Transverse colon (tissue), 4 donors: ENCODE results near the gene NPTXR. TPM values are rescaled to one million over a fixed set of nuclear protein-coding genes. Genes with fewer than 3 reads are reported as not detected.

Experiments
- DNase-seq: peaks from one replicate; pipeline ENCODE4 v3.0.0-alpha.2; 2019
- H3K27ac ChIP-seq, 4 donors: fragments of 200-600 bp; sonication (generic); 2 replicates each; pipeline ENCODE4 v1.5.1; 2016 to 2018; ENCODE audit warnings: inconsistent platforms in 4 of 4
- H3K27me3 ChIP-seq: fragments of 200-600 bp; sonication (generic); 2 replicates; pipeline ENCODE4 v1.5.1; 2017; ENCODE audit warnings: inconsistent platforms
- H3K36me3 ChIP-seq, 4 donors: fragments of 200-600 bp; sonication (generic); 2 replicates each; pipeline ENCODE4 v1.5.1; 2017 to 2019; ENCODE audit warnings: inconsistent platforms in 4 of 4
- H3K4me1 ChIP-seq, 4 donors: fragments of 200-600 bp; sonication (generic); 2 replicates each; pipeline ENCODE4 v1.5.1; 2017 to 2020; ENCODE audit warnings: inconsistent platforms in 4 of 4
- H3K4me3 ChIP-seq, 4 donors: fragments of 200-600 bp; sonication (generic); 1 replicate in 1 of 4; 2 replicates in 3 of 4; pipeline versions ENCODE4 v1.5.1 to v1.6.1; 2017 to 2019; ENCODE audit warnings: inconsistent platforms in 4 of 4
- H3K9me3 ChIP-seq, 2 donors: fragments of 200-600 bp; sonication (generic); 2 replicates each; pipeline ENCODE4 v1.5.1; 2017 to 2019; ENCODE audit warnings: inconsistent platforms in 2 of 2
- EP300 ChIP-seq: sonication (generic); formaldehyde crosslinking; IDR thresholded peaks from one replicate; pipeline ENCODE4 v1.6.1; 2017; ENCODE audit warnings: antibody characterized with exemption, low read depth
- POLR2A ChIP-seq: fragments of 450-650 bp; IDR thresholded peaks from one replicate; pipeline ENCODE4 v1.6.1; 2016; ENCODE audit warnings: antibody characterized with exemption, mild to moderate bottlenecking, moderate library complexity
- POLR2AphosphoS5 ChIP-seq, 3 donors: sonication (generic); formaldehyde crosslinking; IDR thresholded peaks; one replicate each; pipeline ENCODE4 v1.6.1; 2016; ENCODE audit warnings: antibody characterized with exemption in 3 of 3
- WGBS, 2 donors: methylation state at CpG; one replicate each; pipeline ENCODE4 v1.1.5; 2018; ENCODE audit warnings: low coverage in 1 of 2; 5-methylcytosine and 5-hydroxymethylcytosine counted together
- in situ Hi-C, 4 donors: fragments of 200-750 bp; cut with MboI; loops; one replicate each; pipeline versions ENCODE4 v1.15.0 to v1.15.1; 2017; ENCODE audit warnings: low sequenced_read_pairs in 3 of 4, low pct_ligation_motif_present in 1 of 4, low pct_unique_long_range_greater_than_20kb in 1 of 4
- intact Hi-C: fragments of 100-400 bp; cut with DNase I; formaldehyde crosslinking; loops from one replicate; pipeline ENCODE4 v1.15.1; 2023; ENCODE audit warnings: low total_unique reads
- total RNA-seq, 4 donors: library from RNA; depleted of rRNA; stranded (reverse); fragments of >200 nt; gene quantifications; one replicate each; pipeline ENCODE4 v1.1.0, GENCODE V29; 2016
- TF ChIP-seq, protein P1 (sequence below), 5 experiments: fragments of 200-600 bp in 3 of 5; fragments of 450-650 bp in 2 of 5; sonication (generic) in 3 of 5; IDR thresholded peaks; 1 replicate in 2 of 5; 2 replicates in 3 of 5; pipeline ENCODE4 v1.5.1; 2016 to 2017; ENCODE audit warnings: antibody characterized with exemption in 5 of 5, inconsistent platforms in 3 of 5, mild to moderate bottlenecking in 2 of 5, moderate library complexity in 1 of 5

Gene NPTXR
- total RNA-seq, 4 donors from 2014 or later: 0.75 to 27.9 (median 1.8) TPM

DNA sequence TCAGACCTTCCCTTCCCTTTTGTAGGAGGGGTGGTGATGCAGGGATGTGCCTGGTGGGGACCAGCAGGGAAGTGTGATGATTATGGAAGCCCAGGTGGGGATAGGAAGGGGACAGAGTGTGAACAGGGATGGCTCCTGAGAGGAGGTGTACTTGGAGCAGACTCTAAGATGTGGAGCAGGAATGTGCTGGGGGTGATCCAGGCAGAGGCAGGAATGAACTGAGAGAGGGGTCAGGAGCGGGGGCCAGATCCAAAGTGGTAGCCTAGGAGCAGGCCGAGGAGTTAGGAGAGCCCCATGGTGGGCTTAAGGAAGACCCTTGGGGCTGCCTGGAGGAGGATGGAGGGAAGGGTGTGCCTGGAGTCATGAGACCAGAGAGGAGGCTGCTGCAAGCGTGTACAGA, 3.7 kb downstream of the NPTXR start:
- Histone ChIP-seq H3K9me3 (no peaks in the 10 kb centered on the region), H3K27ac (no peak overlapping the region), H3K4me1 (peaks cover 3 to 15% (median 11%) of the 10 kb centered on the region in 4 donors), H3K27me3 (peaks cover 44% of the 10 kb centered on the region), H3K36me3 (no peaks in the 10 kb centered on the region), H3K4me3 (no peak overlapping the region)
- intact Hi-C loops: loop anchor here (10.0 kb wide), 1 partner anchor 45 kb away; the partner anchor contains the start of gene DNAL4
- TF ChIP-seq POLR2AphosphoS5 (IDR thresholded peaks at IDR 0.05) (no peak), POLR2A (no peak), EP300 (no peak)
- TF ChIP-seq, protein P1, sequence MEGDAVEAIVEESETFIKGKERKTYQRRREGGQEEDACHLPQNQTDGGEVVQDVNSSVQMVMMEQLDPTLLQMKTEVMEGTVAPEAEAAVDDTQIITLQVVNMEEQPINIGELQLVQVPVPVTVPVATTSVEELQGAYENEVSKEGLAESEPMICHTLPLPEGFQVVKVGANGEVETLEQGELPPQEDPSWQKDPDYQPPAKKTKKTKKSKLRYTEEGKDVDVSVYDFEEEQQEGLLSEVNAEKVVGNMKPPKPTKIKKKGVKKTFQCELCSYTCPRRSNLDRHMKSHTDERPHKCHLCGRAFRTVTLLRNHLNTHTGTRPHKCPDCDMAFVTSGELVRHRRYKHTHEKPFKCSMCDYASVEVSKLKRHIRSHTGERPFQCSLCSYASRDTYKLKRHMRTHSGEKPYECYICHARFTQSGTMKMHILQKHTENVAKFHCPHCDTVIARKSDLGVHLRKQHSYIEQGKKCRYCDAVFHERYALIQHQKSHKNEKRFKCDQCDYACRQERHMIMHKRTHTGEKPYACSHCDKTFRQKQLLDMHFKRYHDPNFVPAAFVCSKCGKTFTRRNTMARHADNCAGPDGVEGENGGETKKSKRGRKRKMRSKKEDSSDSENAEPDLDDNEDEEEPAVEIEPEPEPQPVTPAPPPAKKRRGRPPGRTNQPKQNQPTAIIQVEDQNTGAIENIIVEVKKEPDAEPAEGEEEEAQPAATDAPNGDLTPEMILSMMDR (IDR thresholded peaks at IDR 0.05): no peak
- 84 to 89% methylated on average over 3 of the region's 3 CpGs for WGBS, 2 donors
- DNase-seq: no peak
- in situ Hi-C loops: no loop called here

GRCh38 chr22:38839686-38840085, 4.1 kb downstream of the NPTXR start:
- DNase-seq: no peak
- no peaks in the 10 kb centered on the region for H3K36me3 ChIP-seq
- peaks cover 3 to 15% (median 11%) of the 10 kb centered on the region in 4 donors for H3K4me1 ChIP-seq
- intact Hi-C loops (loop anchor here (10.0 kb wide), 1 partner anchor 45 kb away; the partner anchor contains the start of gene DNAL4), in situ Hi-C loops (no loop called here)
- TF ChIP-seq, protein P1 (IDR thresholded peaks at IDR 0.05): no peak
- no peak for TF ChIP-seq POLR2AphosphoS5 (IDR thresholded peaks at IDR 0.05)
- H3K4me3 ChIP-seq: no peak overlapping the region
- H3K9me3 ChIP-seq: no peaks in the 10 kb centered on the region
- 90 to 91% methylated on average over 1 of the region's 1 CpG for WGBS, 2 donors
- H3K27me3 ChIP-seq: peaks cover 39% of the 10 kb centered on the region
- no peak overlapping the region for H3K27ac ChIP-seq

- in situ Hi-C loops: no loop called here
- Histone ChIP-seq H3K9me3 (no peaks in the 10 kb centered on the region), H3K36me3 (no peaks in the 10 kb centered on the region), H3K27ac (no peak overlapping the region), H3K27me3 (peaks cover 23% of the 10 kb centered on the region), H3K4me1 (peaks cover 0 to 5% (median 1%) of the 10 kb centered on the region in 4 donors), H3K4me3 (no peak overlapping the region)
- intact Hi-C loops: no loop called here
- TF ChIP-seq, protein P1 (IDR thresholded peaks at IDR 0.05): no peak
- TF ChIP-seq POLR2A: no peak
- TF ChIP-seq POLR2AphosphoS5 (IDR thresholded peaks at IDR 0.05): no peak
- no peak for TF ChIP-seq EP300
- DNase-seq: no peak
- WGBS, 2 donors: 68 to 80% methylated on average over 5 to 6 of the region's 6 CpGs
Measured at GRCh38 chr22:38837414-38837928, 6.4 kb downstream of the NPTXR start.

GRCh38 chr22:38835888-38836301, 7.9 kb downstream of the NPTXR start:
- intact Hi-C loops (no loop called here), in situ Hi-C loops (no loop called here)
- WGBS, 2 donors: 68 to 70% methylated on average over 11 to 19 of the region's 19 CpGs

More at GRCh38 chr22:38835888-38836301, 7.9 kb downstream of the NPTXR start:
- Histone ChIP-seq H3K9me3 (no peaks in the 10 kb centered on the region), H3K4me1 (no peaks in the 10 kb centered on the region), H3K27ac (no peak overlapping the region), H3K4me3 (no peak overlapping the region), H3K27me3 (peaks cover 9% of the 10 kb centered on the region), H3K36me3 (no peaks in the 10 kb centered on the region)
- TF ChIP-seq, protein P1 (IDR thresholded peaks at IDR 0.05): no peak
- no peak for TF ChIP-seq POLR2AphosphoS5 (IDR thresholded peaks at IDR 0.05)
- TF ChIP-seq EP300: no peak
- no peak for TF ChIP-seq POLR2A
- DNase-seq: no peak
